ENCODE results near the gene ZNF648. TPM values are rescaled to one million over a fixed set of nuclear protein-coding genes. Genes with fewer than 3 reads are reported as not detected.

The ZNF648 gene
- total and polyA plus RNA-seq, 12 donors = 0.09 TPM; not detected in 11

- TF ChIP-seq CTCF (IDR thresholded peaks at IDR 0.05) = no peak
- Histone ChIP-seq H3K4me1 (peaks cover 0 to 6% (median 0%) of the 10 kb centered on the region in 9 donors), H3K27me3 (peaks cover 0 to 70% (median 44%) of the 10 kb centered on the region in 7 donors), H3K36me3 (no peaks in the 10 kb centered on the region), H3K27ac (no peak overlapping the region), H3K9me3 (no peaks in the 10 kb centered on the region), H3K4me3 (peak overlapping the region in 7 of 10 donors; percentile 14 to 26 (median 17))
- WGBS, 2 donors = 9 to 12% methylated on average over 79 to 80 of the region's 80 CpGs
- ATAC-seq (peak in 5 of 8 donors; percentile 26 to 76 (median 49)), DNase-seq (no peak)
- intact Hi-C loops (cut with DNase I) = loop anchor here in 3 of 10 donors (10.0 kb wide), 2 partner anchors 572 to 582 kb away; partner anchors contain the start of gene CACNA1E (in 2 of the 3)
Measured at GRCh38 chr1:182056601-182057366, 4.7 kb downstream of the ZNF648 start.

GRCh38 chr1:182054698-182055326 is 6.7 kb downstream of the ZNF648 start:
- peak in 7 of 9 donors; percentile 34 to 66 (median 51) for TF ChIP-seq CTCF (IDR thresholded peaks at IDR 0.05)
- Histone ChIP-seq H3K36me3 (no peaks in the 10 kb centered on the region), H3K4me1 (peaks cover 0 to 6% (median 0%) of the 10 kb centered on the region in 9 donors), H3K27me3 (peaks cover 0 to 53% (median 40%) of the 10 kb centered on the region in 7 donors), H3K9me3 (no peaks in the 10 kb centered on the region), H3K4me3 (no peak overlapping the region), H3K27ac (no peak overlapping the region)
- DNase-seq (peak in 1 of 2 donors; percentile 34), ATAC-seq (no peak)
- intact Hi-C loops (cut with DNase I) = loop anchor here in 4 of 10 donors (5.0 to 10.0 kb wide), 3 partner anchors 570 to 580 kb away; partner anchors contain the start of gene CACNA1E (in 2 of the 4)
- WGBS, 2 donors = 44 to 49% methylated on average over 4 of the region's 4 CpGs

GRCh38 chr1:182052355-182052754 is 9.2 kb downstream of the ZNF648 start:
- Histone ChIP-seq H3K9me3 (no peaks in the 10 kb centered on the region), H3K27ac (no peak overlapping the region), H3K27me3 (peaks cover 0 to 34% (median 25%) of the 10 kb centered on the region in 7 donors), H3K4me3 (no peak overlapping the region), H3K36me3 (no peaks in the 10 kb centered on the region), H3K4me1 (peaks cover 0 to 6% (median 0%) of the 10 kb centered on the region in 9 donors)
- no peak for DNase-seq
- intact Hi-C loops (cut with DNase I) = loop anchor here in 4 of 10 donors (5.0 to 10.0 kb wide), 3 partner anchors 568 to 578 kb away; partner anchors contain the start of gene CACNA1E (in 2 of the 4)
- ATAC-seq = no peak
- TF ChIP-seq CTCF (IDR thresholded peaks at IDR 0.05) = no peak
- WGBS, 2 donors = 87 to 92% methylated on average over 2 of the region's 2 CpGs

GRCh38 chr1:182051938-182052337 is 9.6 kb downstream of the ZNF648 start:
- H3K27ac ChIP-seq = no peak overlapping the region
- TF ChIP-seq CTCF (IDR thresholded peaks at IDR 0.05) = no peak
- no peak overlapping the region for H3K4me3 ChIP-seq
- no peaks in the 10 kb centered on the region for H3K36me3 ChIP-seq
- intact Hi-C loops (cut with DNase I) = loop anchor here in 4 of 10 donors (5.0 to 10.0 kb wide), 3 partner anchors 567 to 577 kb away; partner anchors contain the start of gene CACNA1E (in 2 of the 4)
- no peak for ATAC-seq
- H3K4me1 ChIP-seq = peaks cover 0 to 3% (median 0%) of the 10 kb centered on the region in 9 donors
- DNase-seq = no peak
- peaks cover 0 to 30% (median 20%) of the 10 kb centered on the region in 7 donors for H3K27me3 ChIP-seq
- 71 to 77% methylated on average over 1 of the region's 1 CpG for WGBS, 2 donors
- H3K9me3 ChIP-seq = peaks cover 0 to 2% (median 0%) of the 10 kb centered on the region in 11 donors
